PC-9 (cell line): ENCODE measurements around the gene MAP3K2. TPM values are rescaled to one million over a fixed set of nuclear protein-coding genes. Genes with fewer than 3 reads are reported as not detected.
A peak's percentile ranks its signal among the peaks of the same experiment; 100 is the strongest.

Experiments used
- BruUV-seq: library from RNA; stranded (reverse); fragments of 400-500 nt; replicated peaks from 2 replicates; lab custom pipeline; 2021; lab: Mats Ljungman, UMichigan
- CTCF ChIA-PET: fragments of 300-600 bp; sonication (Branson Sonifier 250); formaldehyde crosslinking; loops from one replicate; lab custom pipeline; 2022; ENCODE audit warnings: antibody characterized with exemption; lab: Charles Lee
- POLR2A ChIA-PET: fragments of 300-600 bp; sonication (Branson Sonifier 250); formaldehyde crosslinking; loops from one replicate; lab custom pipeline; 2022; ENCODE audit warnings: antibody characterized with exemption; ENCODE audit not compliant: unreplicated experiment; lab: Charles Lee
- DNase-seq, 2 experiments: peaks; one replicate each; pipeline versions ENCODE4 v3.0.0 to v3.0.0-alpha.2; 2015 to 2022; ENCODE audit warnings: mixed read lengths in 1 of 2
- H2AFZ ChIP-seq: fragments of 200-600 bp; sonication (generic); 2 replicates; pipeline ENCODE4 v1.8.1; 2017; ENCODE audit warnings: antibody characterized with exemption
- H3F3A ChIP-seq: fragments of 200-600 bp; sonication (generic); 2 replicates; pipeline ENCODE4 v1.8.1; 2017; ENCODE audit warnings: antibody characterized with exemption, mild to moderate bottlenecking, low read depth; ENCODE audit not compliant: insufficient read depth
- H3K27ac ChIP-seq: fragments of 200-600 bp; sonication (generic); 2 replicates; pipeline ENCODE4 v1.6.1; 2016; ENCODE audit warnings: mixed run types
- H3K27me3 ChIP-seq: fragments of 200-600 bp; sonication (generic); 2 replicates; pipeline ENCODE4 v1.6.1; 2016; ENCODE audit warnings: low read depth, mixed run types; ENCODE audit not compliant: insufficient read depth
- H3K36me3 ChIP-seq: fragments of 200-600 bp; sonication (generic); 2 replicates; pipeline ENCODE4 v1.6.1; 2016; ENCODE audit warnings: low read depth, mixed run types
- H3K4me1 ChIP-seq: fragments of 200-600 bp; sonication (generic); replicated peaks from 2 replicates; pipeline ENCODE4 v1.6.1; 2016; ENCODE audit warnings: mixed run types; ENCODE audit not compliant: insufficient read depth
- H3K4me2 ChIP-seq: fragments of 200-600 bp; sonication (generic); 2 replicates; pipeline ENCODE4 v1.6.1; 2017; ENCODE audit warnings: mixed run types
- H3K4me3 ChIP-seq: fragments of 200-600 bp; sonication (generic); 2 replicates; pipeline ENCODE4 v1.6.1; 2016; ENCODE audit warnings: mixed run types
- H3K79me2 ChIP-seq: fragments of 200-600 bp; sonication (generic); 2 replicates; pipeline ENCODE4 v1.6.1; 2017; ENCODE audit warnings: low read depth, mixed run types
- H3K9me2 ChIP-seq: fragments of 200-600 bp; sonication (generic); 2 replicates; pipeline ENCODE4 v1.8.1; 2017; ENCODE audit warnings: mild to moderate bottlenecking; ENCODE audit not compliant: insufficient read depth
- H3K9me3 ChIP-seq: fragments of 200-600 bp; sonication (generic); 2 replicates; pipeline ENCODE4 v1.8.1; 2016; ENCODE audit warnings: low read depth; ENCODE audit not compliant: insufficient read depth
- H4K20me1 ChIP-seq: fragments of 200-600 bp; sonication (generic); 2 replicates; pipeline ENCODE4 v1.8.1; 2017; ENCODE audit not compliant: insufficient read depth
- CTCF ChIP-seq: fragments of 200-600 bp; sonication (generic); conservative IDR thresholded peaks from 2 replicates; pipeline ENCODE4 v1.6.1; 2017; ENCODE audit warnings: mixed run types, antibody characterized with exemption, mild to moderate bottlenecking, moderate library complexity
- EZH2 ChIP-seq: fragments of 200-600 bp; sonication (generic); IDR thresholded peaks from 2 replicates; pipeline ENCODE4 v1.8.0; 2017; ENCODE audit warnings: antibody characterized with exemption, low read depth
- intact Hi-C: fragments of 100-400 bp; cut with micrococcal nuclease; formaldehyde crosslinking; loops from one replicate; pipeline ENCODE4 v1.10.0; 2022; ENCODE audit not compliant: unreplicated experiment
- total RNA-seq: library from RNA; stranded (reverse); gene quantifications from 2 replicates; pipeline ENCODE4 v1.2.3, GENCODE V29; 2021

The MAP3K2 gene
- total RNA-seq, 1 experiment from 2014 or later: 81.2 TPM

DNA sequence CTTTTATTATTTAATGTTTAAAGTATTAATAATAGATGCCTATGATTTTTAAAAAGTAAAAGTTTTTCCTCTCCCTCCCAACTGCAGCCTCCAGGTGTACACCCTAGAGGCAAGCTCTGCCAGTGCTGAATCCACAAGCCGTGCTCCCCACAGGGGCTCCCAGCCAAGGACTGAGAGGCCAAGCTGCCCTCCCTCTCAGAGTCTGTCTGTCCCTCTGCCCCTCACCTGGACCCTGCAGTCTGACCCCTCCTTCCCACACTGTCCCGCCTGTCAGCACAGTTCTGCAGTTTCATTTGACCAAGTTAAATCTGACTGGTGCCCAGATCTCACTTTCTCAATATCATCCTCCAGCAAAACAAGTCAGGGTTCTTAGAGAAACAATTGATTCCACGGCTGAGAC, 15.7 kb upstream of the MAP3K2 start:
- Histone ChIP-seq H3K79me2 (no peaks in the 10 kb centered on the region), H2AFZ (no peak overlapping the region), H3F3A (peaks cover 43% of the 10 kb centered on the region), H3K27ac (no peak overlapping the region), H3K36me3 (no peaks in the 10 kb centered on the region), H4K20me1 (no peaks in the 10 kb centered on the region), H3K4me2 (no peak overlapping the region), H3K27me3 (no peaks in the 10 kb centered on the region), H3K4me1 (peaks cover 60% of the 10 kb centered on the region), H3K9me2 (no peaks in the 10 kb centered on the region), H3K4me3 (no peak overlapping the region), H3K9me3 (no peaks in the 10 kb centered on the region)
- TF ChIP-seq EZH2 (no peak), CTCF (no peak)
- intact Hi-C loops: loop anchor here (10.0 kb wide), 1 partner anchor 339 kb away; no protein-coding TSS in a partner anchor
- no peak for DNase-seq
- ChIA-PET POLR2A (no interaction called here), CTCF (no interaction called here)
- BruUV-seq: no TSS peak

GRCh38 chr2:127401757-127402695, 14.3 kb upstream of the MAP3K2 start:
- POLR2A ChIA-PET: interaction anchor here (0.6 to 1.1 kb wide), 3 partner anchors 14 to 30 kb away, joined by 4 to 6 read pairs (median 4); partner anchors contain the start of gene MAP3K2
- CTCF ChIA-PET: interaction anchor here (1.0 kb wide), 2 partner anchors 13 to 38 kb away, joined by 3 read pairs; no protein-coding TSS in a partner anchor
- peaks cover 63% of the 10 kb centered on the region for H3K4me1 ChIP-seq

More at GRCh38 chr2:127401757-127402695, 14.3 kb upstream of the MAP3K2 start:
- TF ChIP-seq CTCF (no peak), EZH2 (no peak)
- Histone ChIP-seq H3F3A (peaks cover 41% of the 10 kb centered on the region), H2AFZ (no peak overlapping the region), H3K4me2 (peak overlapping the region; percentile 74), H3K36me3 (no peaks in the 10 kb centered on the region), H3K27me3 (no peaks in the 10 kb centered on the region), H3K79me2 (no peaks in the 10 kb centered on the region), H3K4me3 (peak overlapping the region; percentile 29; the same call in 1 of the 2 replicates), H4K20me1 (no peaks in the 10 kb centered on the region), H3K9me2 (no peaks in the 10 kb centered on the region), H3K9me3 (no peaks in the 10 kb centered on the region), H3K27ac (peak overlapping the region; percentile 75)
- intact Hi-C loops: loop anchor here (10.0 kb wide), 1 partner anchor 337 kb away; no protein-coding TSS in a partner anchor
- BruUV-seq: TSS peak; percentile 56
- peak in 1 of 2 experiments; percentile 81 for DNase-seq
